ENCODE measurements around the gene EXOC4.
"Not testable (repeated sequence)": the region's sequence is repeated elsewhere in the genome, so short reads cannot be mapped to it uniquely, and the experiment has no call there.

Gene EXOC4

DNA sequence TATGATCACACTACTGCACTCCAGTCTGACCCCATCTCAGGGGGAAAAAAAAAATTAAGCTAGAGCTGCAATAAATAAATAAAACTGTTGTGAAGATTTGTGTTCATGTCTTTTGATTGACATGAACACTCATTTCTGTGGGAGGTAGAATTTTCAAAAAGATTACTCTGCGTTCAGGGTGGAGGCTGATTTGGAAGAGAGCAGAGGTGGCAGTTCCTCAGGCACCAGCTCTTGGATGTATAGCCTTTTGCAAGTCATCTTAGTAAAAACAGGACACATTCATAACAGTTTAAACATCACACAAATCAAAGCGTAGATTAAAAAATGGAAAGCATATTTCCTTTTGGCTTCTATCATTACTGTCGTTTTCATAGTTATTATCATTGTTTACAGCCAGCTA, 630.7 kb downstream of the EXOC4 start:
- H3K27ac Mint-ChIP-seq, result no peak overlapping the region
- DNase-seq (no peak), ATAC-seq (replicated peaks) (no peak)
- no peak overlapping the region for H3K4me3 Mint-ChIP-seq
- no peaks in the 10 kb centered on the region for H3K9me3 Mint-ChIP-seq
- peaks cover 0 to 7% of the 10 kb centered on the region in 2 donors for H3K4me1 Mint-ChIP-seq
- peaks cover 4 to 6% of the 10 kb centered on the region in 2 donors for H3K36me3 Mint-ChIP-seq
- no peaks in the 10 kb centered on the region for H3K27me3 Mint-ChIP-seq

GRCh38 chr7:133885213-133885612, 632.3 kb downstream of the EXOC4 start:
- Mint-ChIP-seq H3K36me3 (peaks cover 3 to 4% of the 10 kb centered on the region in 2 donors), H3K27me3 (no peaks in the 10 kb centered on the region), H3K4me1 (peaks cover 0 to under 1% of the 10 kb centered on the region in 2 donors), H3K9me3 (no peaks in the 10 kb centered on the region), H3K4me3 (no peak overlapping the region), H3K27ac (no peak overlapping the region)
- ATAC-seq (replicated peaks) (no peak), DNase-seq (no peak)

DNA sequence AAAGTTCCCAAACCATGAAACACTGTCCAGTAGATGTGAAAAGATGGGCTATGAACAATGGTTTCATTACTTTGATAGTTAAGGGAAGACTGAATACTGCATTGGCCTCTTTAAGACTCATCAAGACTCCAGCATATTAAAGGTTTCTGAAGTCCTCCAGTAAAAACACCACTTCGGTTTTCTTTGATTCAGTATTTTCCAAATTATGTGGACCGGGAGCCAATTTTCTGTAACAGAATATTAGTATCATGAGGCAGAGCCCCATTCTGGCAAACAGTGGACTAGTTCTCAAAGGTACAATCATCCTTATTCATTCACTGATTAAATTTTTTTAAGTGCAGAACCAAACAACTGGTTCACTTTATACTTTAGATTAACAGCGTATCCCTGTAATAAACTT, 633.2 kb downstream of the EXOC4 start:
- Mint-ChIP-seq H3K4me3 (no peak overlapping the region), H3K4me1 (no peaks in the 10 kb centered on the region), H3K9me3 (no peaks in the 10 kb centered on the region), H3K27ac (no peak overlapping the region), H3K27me3 (no peaks in the 10 kb centered on the region), H3K36me3 (peaks cover 3 to 4% of the 10 kb centered on the region in 2 donors)
- DNase-seq (no peak), ATAC-seq (replicated peaks) (no peak)

GRCh38 chr7:133886797-133887196, 633.9 kb downstream of the EXOC4 start:
- Mint-ChIP-seq H3K27ac (no peak overlapping the region), H3K36me3 (peaks cover 2 to 4% of the 10 kb centered on the region in 2 donors), H3K27me3 (no peaks in the 10 kb centered on the region), H3K4me1 (no peaks in the 10 kb centered on the region), H3K4me3 (no peak overlapping the region), H3K9me3 (no peaks in the 10 kb centered on the region)
- DNase-seq, result no peak
- no peak for ATAC-seq (replicated peaks)

DNA sequence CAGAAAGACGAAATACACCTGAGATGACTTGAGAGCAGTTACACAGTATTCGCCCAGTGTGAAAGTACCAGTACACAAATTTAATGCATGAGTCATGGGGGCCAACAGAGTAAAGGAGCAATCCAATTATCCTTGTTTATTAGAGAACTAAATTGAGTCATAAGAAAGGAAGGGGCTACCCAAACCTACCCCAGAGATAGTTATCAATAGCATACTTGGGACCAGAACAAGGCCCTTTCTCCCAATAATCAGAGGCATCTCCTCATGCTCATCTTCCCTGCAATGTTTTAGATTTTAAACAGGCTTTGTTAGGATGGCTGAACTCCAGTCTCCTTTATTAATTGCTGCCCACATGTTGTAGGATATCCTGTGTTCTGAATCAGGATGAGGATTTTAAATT, 634.6 kb downstream of the EXOC4 start:
- no peaks in the 10 kb centered on the region for H3K27me3 Mint-ChIP-seq
- no peak overlapping the region for H3K27ac Mint-ChIP-seq
- H3K9me3 Mint-ChIP-seq, result no peaks in the 10 kb centered on the region
- no peak for ATAC-seq (replicated peaks)
- no peaks in the 10 kb centered on the region for H3K4me1 Mint-ChIP-seq
- peaks cover 1 to 4% of the 10 kb centered on the region in 2 donors for H3K36me3 Mint-ChIP-seq
- no peak for DNase-seq
- no peak overlapping the region for H3K4me3 Mint-ChIP-seq

DNA sequence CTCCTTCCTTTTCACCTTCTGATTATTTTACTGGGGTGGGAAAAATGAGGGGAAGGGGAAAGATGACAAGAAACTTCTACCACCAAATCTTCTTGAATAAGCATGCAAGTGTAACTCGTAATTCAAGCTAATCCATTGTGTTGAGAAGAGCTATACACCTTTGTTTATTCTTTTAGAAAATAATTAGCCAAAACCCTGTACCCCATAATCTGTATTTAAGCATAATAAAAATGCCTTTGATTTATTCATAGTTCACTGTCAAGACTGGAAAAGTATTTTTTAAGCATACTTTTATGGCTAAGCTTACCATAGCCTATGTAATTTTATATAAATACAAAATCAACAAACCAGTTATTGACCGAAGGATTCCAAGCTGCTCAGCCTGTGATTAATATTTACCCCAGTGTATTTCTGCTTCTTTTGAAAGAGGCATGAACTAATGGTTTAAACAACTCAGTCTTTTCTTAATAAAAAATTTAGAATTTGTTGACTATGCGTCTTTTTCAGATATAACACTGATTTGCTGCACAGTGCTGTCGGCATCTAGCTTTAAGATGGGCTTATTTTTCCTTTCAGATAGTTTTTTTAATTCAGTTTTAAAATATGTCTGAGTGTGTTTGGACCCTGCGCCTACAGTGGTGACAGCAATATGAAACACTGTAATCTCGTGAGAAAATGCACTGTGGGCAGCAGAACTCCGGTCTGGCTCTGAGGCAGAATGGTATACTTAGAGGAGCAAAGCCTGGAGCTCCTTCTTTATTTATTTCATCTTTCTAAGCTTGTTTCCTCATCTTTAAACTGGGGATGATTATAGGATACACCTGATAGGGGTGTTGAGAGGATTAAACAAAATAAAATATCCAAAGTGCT, 635.4 kb downstream of the EXOC4 start:
- Mint-ChIP-seq H3K36me3 (peaks cover 0 to 4% of the 10 kb centered on the region in 2 donors), H3K4me1 (no peaks in the 10 kb centered on the region), H3K27me3 (no peaks in the 10 kb centered on the region), H3K4me3 (no peak overlapping the region), H3K27ac (no peak overlapping the region), H3K9me3 (no peaks in the 10 kb centered on the region)
- no peak for DNase-seq
- no peak for ATAC-seq (replicated peaks)

DNA sequence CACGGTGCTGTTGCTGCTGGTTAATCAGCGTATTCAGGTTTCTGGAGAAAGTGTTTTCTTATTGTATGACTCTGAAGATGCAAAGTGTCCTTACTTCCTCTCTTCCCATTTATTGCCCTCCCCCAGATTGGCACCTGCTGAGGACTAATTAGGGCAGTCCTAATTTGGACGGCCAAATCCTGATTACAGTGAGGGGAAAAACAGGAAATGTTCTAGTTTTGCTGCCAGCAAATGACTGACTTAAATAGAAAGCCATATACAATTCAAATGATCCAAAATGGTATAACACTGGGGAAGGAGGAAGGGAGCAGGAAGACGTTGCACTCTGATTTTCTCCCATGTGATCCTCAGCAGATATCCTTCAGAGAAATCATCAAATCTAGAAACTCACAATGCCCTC, 651.9 kb downstream of the EXOC4 start:
- no peaks in the 10 kb centered on the region for H3K9me3 Mint-ChIP-seq
- DNase-seq, result no peak
- no peak for ATAC-seq (replicated peaks)
- no peaks in the 10 kb centered on the region for H3K4me1 Mint-ChIP-seq
- peaks cover 29 to 48% of the 10 kb centered on the region in 2 donors for H3K36me3 Mint-ChIP-seq
- no peak overlapping the region for H3K4me3 Mint-ChIP-seq
- H3K27me3 Mint-ChIP-seq, result no peaks in the 10 kb centered on the region
- no peak overlapping the region for H3K27ac Mint-ChIP-seq

DNA sequence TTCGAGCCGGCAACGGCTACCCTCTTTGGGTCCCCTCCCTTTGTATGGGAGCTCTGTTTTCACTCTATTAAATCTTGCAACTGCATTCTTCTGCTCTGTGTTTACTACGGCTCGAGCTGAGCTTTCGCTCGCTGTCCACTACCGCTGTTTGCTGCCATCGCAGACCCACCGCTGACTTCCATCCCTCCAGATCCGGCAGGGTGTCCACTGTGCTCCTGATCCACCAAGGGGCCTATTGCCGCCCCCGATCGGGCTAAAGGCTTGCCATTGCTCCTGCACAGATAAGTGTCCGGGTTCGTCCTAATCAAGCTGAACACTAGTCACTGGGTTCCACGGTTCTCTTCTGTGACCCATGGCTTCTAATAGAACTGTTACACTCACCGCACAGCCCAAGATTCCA, 653.7 kb downstream of the EXOC4 start:
- not testable (repeated sequence) for H3K27ac Mint-ChIP-seq; H3K9me3 Mint-ChIP-seq; H3K4me3 Mint-ChIP-seq; ATAC-seq (replicated peaks); H3K4me1 Mint-ChIP-seq; H3K27me3 Mint-ChIP-seq; DNase-seq
- H3K36me3 Mint-ChIP-seq, result peaks cover 39 to 49% of the 10 kb centered on the region in 2 donors

GRCh38 chr7:133910761-133911160, 657.9 kb downstream of the EXOC4 start:
- no peaks in the 10 kb centered on the region for H3K27me3 Mint-ChIP-seq
- ATAC-seq (replicated peaks), result no peak
- DNase-seq, result no peak
- H3K4me1 Mint-ChIP-seq, result peaks cover 6 to 7% of the 10 kb centered on the region in 2 donors
- peaks cover 28% of the 10 kb centered on the region in 2 donors for H3K36me3 Mint-ChIP-seq
- H3K27ac Mint-ChIP-seq, result no peak overlapping the region
- peaks cover 0 to 3% of the 10 kb centered on the region in 2 donors for H3K9me3 Mint-ChIP-seq
- H3K4me3 Mint-ChIP-seq, result no peak overlapping the region

DNA sequence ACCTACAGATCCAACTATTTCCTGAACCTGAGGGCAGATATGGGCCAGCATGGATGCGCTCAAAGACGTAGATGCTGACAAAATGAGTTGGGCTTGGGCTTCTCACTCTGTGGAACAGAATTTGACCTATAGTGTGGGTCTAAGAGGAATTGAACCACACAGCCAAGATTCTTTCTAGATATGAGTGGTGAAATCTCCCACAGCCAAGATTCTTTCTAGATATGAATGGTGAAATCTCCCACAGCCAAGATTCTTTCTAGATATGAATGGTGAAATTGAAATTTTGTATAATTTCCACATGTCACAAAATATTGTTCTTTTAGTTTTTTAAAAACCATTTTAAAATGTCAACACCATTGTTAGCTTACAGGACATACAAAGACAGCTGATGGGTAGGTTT, 658.8 kb downstream of the EXOC4 start:
- Mint-ChIP-seq H3K9me3 (peaks cover 0 to 3% of the 10 kb centered on the region in 2 donors), H3K27me3 (no peaks in the 10 kb centered on the region), H3K4me1 (peaks cover 6 to 7% of the 10 kb centered on the region in 2 donors), H3K27ac (no peak overlapping the region), H3K4me3 (no peak overlapping the region), H3K36me3 (peaks cover 20 to 27% of the 10 kb centered on the region in 2 donors)
- peak; percentile 17 for DNase-seq
- ATAC-seq (replicated peaks), result peak; percentile 85 to 90

- peaks cover 0 to 5% of the 10 kb centered on the region in 2 donors for H3K9me3 Mint-ChIP-seq
- DNase-seq (no peak), ATAC-seq (replicated peaks) (peak in 1 of 2 donors; percentile 32)
- no peaks in the 10 kb centered on the region for H3K27me3 Mint-ChIP-seq
- no peak overlapping the region for H3K27ac Mint-ChIP-seq
- H3K4me1 Mint-ChIP-seq, result peaks cover 6 to 7% of the 10 kb centered on the region in 2 donors
- no peak overlapping the region for H3K4me3 Mint-ChIP-seq
- peaks cover 26 to 37% of the 10 kb centered on the region in 2 donors for H3K36me3 Mint-ChIP-seq
Measured at GRCh38 chr7:133912916-133913697, 660.2 kb downstream of the EXOC4 start.

GRCh38 chr7:133916621-133917020, 663.7 kb downstream of the EXOC4 start:
- no peaks in the 10 kb centered on the region for H3K27me3 Mint-ChIP-seq
- peaks cover 15 to 16% of the 10 kb centered on the region in 2 donors for H3K9me3 Mint-ChIP-seq
- H3K27ac Mint-ChIP-seq, result no peak overlapping the region
- peaks cover 6 to 7% of the 10 kb centered on the region in 2 donors for H3K4me1 Mint-ChIP-seq
- H3K4me3 Mint-ChIP-seq, result no peak overlapping the region
- DNase-seq, result no peak
- H3K36me3 Mint-ChIP-seq, result peaks cover 38 to 54% of the 10 kb centered on the region in 2 donors
- ATAC-seq (replicated peaks), result no peak

GRCh38 chr7:133919810-133920209, 666.9 kb downstream of the EXOC4 start:
- Mint-ChIP-seq H3K36me3 (peaks cover 39 to 65% of the 10 kb centered on the region in 2 donors), H3K4me1 (no peaks in the 10 kb centered on the region), H3K27me3 (no peaks in the 10 kb centered on the region), H3K9me3 (peaks cover 17 to 18% of the 10 kb centered on the region in 2 donors), H3K27ac (no peak overlapping the region), H3K4me3 (no peak overlapping the region)
- no peak for ATAC-seq (replicated peaks)
- no peak for DNase-seq

DNA sequence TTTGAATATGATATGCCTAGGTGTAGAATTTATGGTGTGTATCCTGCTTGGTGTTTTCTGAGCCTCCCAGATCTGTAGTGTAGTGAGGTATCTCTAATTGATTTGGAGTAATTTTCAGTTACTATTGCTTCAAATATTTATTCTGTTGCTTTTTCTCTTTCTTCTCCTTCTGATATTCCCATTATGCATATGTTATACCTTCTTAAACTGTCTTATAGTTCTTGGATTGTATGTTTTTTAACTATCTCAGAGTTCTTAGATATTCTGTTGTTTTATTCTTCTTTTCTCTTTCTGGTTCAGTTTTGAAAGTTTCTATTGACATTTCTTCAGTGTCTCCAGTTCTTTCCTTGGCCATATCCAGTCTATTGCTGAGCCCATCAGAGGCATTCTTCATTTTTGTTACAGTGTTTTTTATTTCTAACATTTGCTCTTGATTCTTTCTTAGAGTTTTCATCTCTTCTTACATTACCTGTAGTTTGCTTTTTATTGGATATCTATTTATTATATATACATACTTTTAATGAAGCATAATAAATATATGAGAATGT, 668.8 kb downstream of the EXOC4 start:
- Mint-ChIP-seq H3K36me3 (peaks cover 39 to 59% of the 10 kb centered on the region in 2 donors), H3K4me1 (no peaks in the 10 kb centered on the region), H3K27ac (no peak overlapping the region), H3K9me3 (peaks cover 17 to 18% of the 10 kb centered on the region in 2 donors), H3K4me3 (no peak overlapping the region), H3K27me3 (no peaks in the 10 kb centered on the region)
- ATAC-seq (replicated peaks) (no peak), DNase-seq (no peak)

Data from stimulated activated naive B cell treated with anti-CD40 and anti-IgM and Interleukin-4, amounts not matched to agents 10 μg/mL and 1 μg/mL and 100 μg/mL, for 72 hours (primary cell).